ENCODE measurements around the gene CST7.

CST7 gene

GRCh38 chr20:24950836-24951525 lies 1.9 kb downstream of the CST7 start:
- no peak for TF ChIP-seq CTCF (IDR thresholded peaks at IDR 0.05; ENCODE audit: low read depth, low read length)
- no peak for DNase-seq (ENCODE audit: extremely low read depth, low read depth)

GRCh38 chr20:24951536-24952083 lies 2.5 kb downstream of the CST7 start:
- no peak for DNase-seq (ENCODE audit: extremely low read depth, low read depth)
- no peak for TF ChIP-seq CTCF (IDR thresholded peaks at IDR 0.05; ENCODE audit: low read depth, low read length)

GRCh38 chr20:24952376-24953208 lies 3.5 kb downstream of the CST7 start:
- no peak for DNase-seq (ENCODE audit: extremely low read depth, low read depth)
- TF ChIP-seq CTCF (IDR thresholded peaks at IDR 0.05; ENCODE audit: low read depth, low read length) = no peak

- TF ChIP-seq CTCF (IDR thresholded peaks at IDR 0.05; ENCODE audit: low read depth, low read length) = no peak
- DNase-seq (ENCODE audit: extremely low read depth, low read depth) = no peak
Observed at GRCh38 chr20:24953209-24953575, 4.1 kb downstream of the CST7 start.

GRCh38 chr20:24953621-24954133 lies 4.6 kb downstream of the CST7 start:
- no peak for DNase-seq (ENCODE audit: extremely low read depth, low read depth)
- TF ChIP-seq CTCF (IDR thresholded peaks at IDR 0.05; ENCODE audit: low read depth, low read length) = no peak

- no peak for DNase-seq (ENCODE audit: extremely low read depth, low read depth)
- no peak for TF ChIP-seq CTCF (IDR thresholded peaks at IDR 0.05; ENCODE audit: low read depth, low read length)
Observed at GRCh38 chr20:24954151-24954550, 5.1 kb downstream of the CST7 start.

GRCh38 chr20:24954566-24954965 lies 5.5 kb downstream of the CST7 start:
- no peak for TF ChIP-seq CTCF (IDR thresholded peaks at IDR 0.05; ENCODE audit: low read depth, low read length)
- DNase-seq (ENCODE audit: extremely low read depth, low read depth) = no peak

Measured in AG09319 (cell line).